HL-60 (cell line): Measurements from ENCODE around the gene MYO9B.

ENCODE experiments used
- GABPA ChIP-seq: IDR thresholded peaks from 2 replicates; pipeline ENCODE4 v1.6.1; 2012; ENCODE audit warnings: low read depth
- POLR2AphosphoS5 ChIP-seq: IDR thresholded peaks from 2 replicates; pipeline ENCODE4 v1.6.1; 2012; ENCODE audit warnings: low read depth
- REST ChIP-seq: IDR thresholded peaks from 2 replicates; pipeline ENCODE4 v1.6.1; 2012; ENCODE audit warnings: low read depth; ENCODE audit not compliant: insufficient replicate concordance
- SPI1 ChIP-seq: IDR thresholded peaks from 2 replicates; pipeline ENCODE4 v1.6.1; 2012; ENCODE audit warnings: low read depth, mild to moderate bottlenecking, borderline replicate concordance
- TF ChIP-seq, protein P1 (sequence below): IDR thresholded peaks from one replicate; pipeline ENCODE4 v1.5.1; 2011; ENCODE audit warnings: low read length, control low read depth, inconsistent platforms; ENCODE audit not compliant: insufficient read depth

GRCh38 chr19:17125062-17125727, 49.6 kb downstream of the MYO9B start:
- TF ChIP-seq, protein P1, sequence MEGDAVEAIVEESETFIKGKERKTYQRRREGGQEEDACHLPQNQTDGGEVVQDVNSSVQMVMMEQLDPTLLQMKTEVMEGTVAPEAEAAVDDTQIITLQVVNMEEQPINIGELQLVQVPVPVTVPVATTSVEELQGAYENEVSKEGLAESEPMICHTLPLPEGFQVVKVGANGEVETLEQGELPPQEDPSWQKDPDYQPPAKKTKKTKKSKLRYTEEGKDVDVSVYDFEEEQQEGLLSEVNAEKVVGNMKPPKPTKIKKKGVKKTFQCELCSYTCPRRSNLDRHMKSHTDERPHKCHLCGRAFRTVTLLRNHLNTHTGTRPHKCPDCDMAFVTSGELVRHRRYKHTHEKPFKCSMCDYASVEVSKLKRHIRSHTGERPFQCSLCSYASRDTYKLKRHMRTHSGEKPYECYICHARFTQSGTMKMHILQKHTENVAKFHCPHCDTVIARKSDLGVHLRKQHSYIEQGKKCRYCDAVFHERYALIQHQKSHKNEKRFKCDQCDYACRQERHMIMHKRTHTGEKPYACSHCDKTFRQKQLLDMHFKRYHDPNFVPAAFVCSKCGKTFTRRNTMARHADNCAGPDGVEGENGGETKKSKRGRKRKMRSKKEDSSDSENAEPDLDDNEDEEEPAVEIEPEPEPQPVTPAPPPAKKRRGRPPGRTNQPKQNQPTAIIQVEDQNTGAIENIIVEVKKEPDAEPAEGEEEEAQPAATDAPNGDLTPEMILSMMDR: no peak
- TF ChIP-seq SPI1 (no peak), POLR2AphosphoS5 (no peak), GABPA (no peak), REST (no peak)
